K562 (cell line): ENCODE results near the gene MARCHF3. TPM values are rescaled to one million over a fixed set of nuclear protein-coding genes. Genes with fewer than 3 reads are reported as not detected.

ENCODE experiments used
- MAFF ChIP-seq: IDR thresholded peaks from 2 replicates; pipeline ENCODE4 v1.6.1; 2012; ENCODE audit warnings: low read length, improper control_type of control experiment
- RCOR1 ChIP-seq, 2 experiments: IDR thresholded peaks; 2 replicates each; pipeline ENCODE4 v1.6.1; 2012; ENCODE audit warnings: low read depth in 2 of 2, low read length in 2 of 2, borderline replicate concordance in 1 of 2, improper control_type of control experiment in 1 of 2
- ZKSCAN8 ChIP-seq: fragments of 200-800 bp; sonication (Bioruptor generic); IDR thresholded peaks from 2 replicates; pipeline ENCODE4 v1.6.1; 2016; ENCODE audit warnings: missing genetic modification characterization, missing compliant biosample characterization
- polyA plus RNA-seq, 8 experiments: library from polyadenylated mRNA; depleted of rRNA in 4 of 8; stranded (reverse) in 5 of 8; unstranded in 3 of 8; fragments of >200 nt; fragmentation: Nextera tagmentation in 2 of 8; fragmentation: Illumina TruSeq in 1 of 8; extraction: Ambion mirVana in 2 of 8; extraction: Trizol in 1 of 8; gene quantifications; 2 replicates each; pipeline versions ENCODE4 v1.2.1 to v1.2.3, GENCODE V29; 2011 to 2014; ENCODE audit warnings: inconsistent platforms in 1 of 8, missing spikeins in 1 of 8
- total RNA-seq, 7 experiments: library from RNA; depleted of rRNA in 6 of 7; stranded (reverse); fragments of >200 nt in 6 of 7; fragmentation: Illumina TruSeq in 2 of 7; extraction: Trizol in 2 of 7; gene quantifications; 2 replicates each; pipeline versions ENCODE4 v1.2.1 to v1.2.3, GENCODE V29; 2011 to 2021; ENCODE audit warnings: low replicate concordance in 1 of 7
- TF ChIP-seq, protein P1 (sequence below), 2 experiments: fragments of 450-650 bp; IDR thresholded peaks; 2 replicates each; pipeline ENCODE4 v1.6.1; 2016; ENCODE audit warnings: mild to moderate bottlenecking in 2 of 2, borderline replicate concordance in 1 of 2, low read depth in 1 of 2, moderate library complexity in 1 of 2

MARCHF3 gene
- total and polyA plus RNA-seq, 9 of the 15 experiments (the other 6 are each of a cell fraction or from before 2014, with no cell fraction given), result 5.6 to 37.4 (median 16.5) TPM

DNA sequence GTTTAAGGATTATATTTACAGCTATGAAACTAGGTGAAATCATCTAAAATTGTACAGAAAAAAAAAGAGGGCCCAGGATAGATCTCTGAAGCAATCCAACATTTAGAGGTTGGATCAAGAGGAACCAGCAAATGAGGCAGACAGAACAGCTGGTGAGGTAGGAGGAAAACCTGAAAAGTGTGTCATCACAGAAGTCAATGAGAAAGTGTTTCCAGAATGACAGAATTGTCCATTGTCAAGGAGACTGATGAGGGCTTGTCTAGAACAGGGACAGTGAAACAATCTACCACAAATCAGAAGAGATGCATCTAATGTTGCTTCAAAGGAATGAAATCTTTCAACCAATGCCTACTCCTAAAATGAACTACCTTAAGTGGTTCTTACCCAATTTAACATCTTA, 36.4 kb upstream of the MARCHF3 start (continued):
- TF ChIP-seq, protein P1, sequence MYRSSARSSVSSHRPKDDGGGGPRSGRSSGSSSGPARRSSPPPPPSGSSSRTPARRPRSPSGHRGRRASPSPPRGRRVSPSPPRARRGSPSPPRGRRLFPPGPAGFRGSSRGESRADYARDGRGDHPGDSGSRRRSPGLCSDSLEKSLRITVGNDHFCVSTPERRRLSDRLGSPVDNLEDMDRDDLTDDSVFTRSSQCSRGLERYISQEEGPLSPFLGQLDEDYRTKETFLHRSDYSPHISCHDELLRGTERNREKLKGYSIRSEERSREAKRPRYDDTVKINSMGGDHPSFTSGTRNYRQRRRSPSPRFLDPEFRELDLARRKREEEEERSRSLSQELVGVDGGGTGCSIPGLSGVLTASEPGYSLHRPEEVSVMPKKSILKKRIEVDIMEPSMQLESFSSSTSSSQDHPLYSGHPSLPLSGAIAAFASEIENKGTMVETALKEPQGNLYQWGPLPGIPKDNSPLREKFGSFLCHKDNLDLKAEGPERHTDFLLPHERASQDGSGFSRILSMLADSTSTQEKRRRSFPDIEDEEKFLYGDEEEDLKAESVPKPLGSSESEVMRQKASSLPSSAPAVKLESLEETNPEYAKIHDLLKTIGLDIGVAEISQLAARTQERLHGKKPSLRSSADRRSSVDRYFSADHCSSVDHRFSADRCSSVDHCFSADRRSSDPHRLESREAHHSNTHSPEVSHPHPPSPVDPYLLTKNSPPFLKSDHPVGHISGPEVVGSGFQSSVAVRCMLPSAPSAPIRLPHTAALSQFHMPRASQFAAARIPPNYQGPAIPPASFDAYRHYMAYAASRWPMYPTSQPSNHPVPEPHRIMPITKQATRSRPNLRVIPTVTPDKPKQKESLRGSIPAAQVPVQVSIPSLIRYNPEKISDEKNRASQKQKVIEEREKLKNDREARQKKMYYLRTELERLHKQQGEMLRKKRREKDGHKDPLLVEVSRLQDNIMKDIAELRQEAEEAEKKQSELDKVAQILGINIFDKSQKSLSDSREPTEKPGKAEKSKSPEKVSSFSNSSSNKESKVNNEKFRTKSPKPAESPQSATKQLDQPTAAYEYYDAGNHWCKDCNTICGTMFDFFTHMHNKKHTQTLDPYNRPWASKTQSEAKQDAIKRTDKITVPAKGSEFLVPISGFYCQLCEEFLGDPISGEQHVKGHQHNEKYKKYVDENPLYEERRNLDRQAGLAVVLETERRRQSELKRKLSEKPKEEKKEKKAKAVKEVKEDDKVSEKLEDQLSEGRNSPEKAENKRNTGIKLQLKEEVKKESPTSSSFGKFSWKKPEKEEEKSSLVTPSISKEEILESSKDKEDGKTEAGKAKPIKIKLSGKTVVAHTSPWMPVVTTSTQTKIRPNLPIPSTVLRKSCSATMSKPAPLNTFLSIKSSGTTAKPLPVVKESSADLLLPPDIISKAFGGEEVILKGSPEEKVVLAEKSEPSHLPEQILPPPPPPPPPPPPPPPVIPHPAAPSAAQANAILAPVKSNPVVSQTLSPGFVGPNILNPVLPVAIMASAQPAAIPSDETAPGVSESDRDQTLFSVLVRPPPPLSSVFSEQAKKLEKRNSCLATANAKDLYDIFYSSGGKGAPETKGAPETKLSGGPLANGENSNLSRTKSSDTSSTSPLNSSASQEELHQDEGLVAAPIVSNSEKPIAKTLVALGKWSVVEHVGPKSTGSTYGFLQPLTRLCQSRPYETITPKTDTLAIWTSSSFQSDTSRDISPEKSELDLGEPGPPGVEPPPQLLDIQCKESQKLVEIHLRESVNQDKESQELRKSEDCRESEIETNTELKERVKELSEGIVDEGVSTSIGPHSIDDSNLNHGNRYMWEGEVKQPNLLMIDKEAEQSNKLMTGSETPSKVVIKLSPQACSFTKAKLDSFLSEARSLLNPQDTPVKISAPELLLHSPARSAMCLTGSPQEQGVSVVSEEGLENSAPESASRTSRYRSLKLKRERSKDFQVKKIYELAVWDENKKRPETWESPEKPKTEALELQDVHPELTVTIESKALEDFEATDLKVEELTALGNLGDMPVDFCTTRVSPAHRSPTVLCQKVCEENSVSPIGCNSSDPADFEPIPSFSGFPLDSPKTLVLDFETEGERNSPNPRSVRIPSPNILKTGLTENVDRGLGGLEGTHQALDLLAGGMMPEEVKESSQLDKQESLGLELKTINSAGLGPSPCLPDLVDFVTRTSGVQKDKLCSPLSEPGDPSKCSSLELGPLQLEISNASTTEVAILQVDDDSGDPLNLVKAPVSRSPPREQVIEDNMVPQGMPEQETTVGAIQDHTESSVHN (IDR thresholded peaks at IDR 0.05; ENCODE audit: borderline replicate concordance in 1 of 2, low read depth in 1 of 2), result no peak
- TF ChIP-seq RCOR1 (IDR thresholded peaks at IDR 0.05; ENCODE audit: borderline replicate concordance in 1 of 2, low read depth in 2 of 2, low read length in 2 of 2) (no peak), ZKSCAN8 (CRISPR knock-in tag) (no peak), MAFF (no peak)
